Measurements from ENCODE around the gene SIM1.

DNA sequence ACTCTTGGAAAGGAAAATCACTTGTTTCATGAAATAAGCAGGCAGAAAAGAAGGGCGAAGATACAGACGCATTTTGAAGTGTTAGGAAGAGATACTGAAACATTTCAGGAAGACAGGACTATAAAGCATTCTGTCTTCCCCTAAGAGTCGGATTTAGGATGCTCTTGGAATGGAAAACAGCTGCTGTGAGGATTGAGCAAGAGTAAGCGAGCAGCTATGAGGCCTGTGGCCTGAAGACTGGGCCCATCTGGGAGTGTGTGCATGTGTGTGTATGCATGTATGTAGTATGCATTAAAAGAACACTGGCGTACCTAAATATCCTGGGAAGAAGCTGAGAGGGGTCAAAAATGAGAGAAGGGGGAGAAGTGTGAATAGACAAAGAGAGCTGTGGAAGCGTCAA, 83.6 kb downstream of the SIM1 start:
- TF ChIP-seq, protein P1, sequence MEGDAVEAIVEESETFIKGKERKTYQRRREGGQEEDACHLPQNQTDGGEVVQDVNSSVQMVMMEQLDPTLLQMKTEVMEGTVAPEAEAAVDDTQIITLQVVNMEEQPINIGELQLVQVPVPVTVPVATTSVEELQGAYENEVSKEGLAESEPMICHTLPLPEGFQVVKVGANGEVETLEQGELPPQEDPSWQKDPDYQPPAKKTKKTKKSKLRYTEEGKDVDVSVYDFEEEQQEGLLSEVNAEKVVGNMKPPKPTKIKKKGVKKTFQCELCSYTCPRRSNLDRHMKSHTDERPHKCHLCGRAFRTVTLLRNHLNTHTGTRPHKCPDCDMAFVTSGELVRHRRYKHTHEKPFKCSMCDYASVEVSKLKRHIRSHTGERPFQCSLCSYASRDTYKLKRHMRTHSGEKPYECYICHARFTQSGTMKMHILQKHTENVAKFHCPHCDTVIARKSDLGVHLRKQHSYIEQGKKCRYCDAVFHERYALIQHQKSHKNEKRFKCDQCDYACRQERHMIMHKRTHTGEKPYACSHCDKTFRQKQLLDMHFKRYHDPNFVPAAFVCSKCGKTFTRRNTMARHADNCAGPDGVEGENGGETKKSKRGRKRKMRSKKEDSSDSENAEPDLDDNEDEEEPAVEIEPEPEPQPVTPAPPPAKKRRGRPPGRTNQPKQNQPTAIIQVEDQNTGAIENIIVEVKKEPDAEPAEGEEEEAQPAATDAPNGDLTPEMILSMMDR (IDR thresholded peaks at IDR 0.05; ENCODE audit: insufficient read depth, low read depth, low read length) = no peak
- TF ChIP-seq EZH2 (IDR thresholded peaks at IDR 0.05; ENCODE audit: insufficient read depth, low read length) = no peak

Data from astrocyte (in vitro differentiated cells and primary cell).